Fibroblast of skin of right biceps (primary cell): ENCODE data around the gene KCNH5.

Experiments used
- DNase-seq: peaks from one replicate; pipeline ENCODE4 v3.0.0-alpha.2; 2013

KCNH5 gene

GRCh38 chr14:62983821-62984220, 61.4 kb downstream of the KCNH5 start:
- no peak for DNase-seq

- DNase-seq: no peak
Observed at GRCh38 chr14:62980693-62981092, 64.6 kb downstream of the KCNH5 start.

DNA sequence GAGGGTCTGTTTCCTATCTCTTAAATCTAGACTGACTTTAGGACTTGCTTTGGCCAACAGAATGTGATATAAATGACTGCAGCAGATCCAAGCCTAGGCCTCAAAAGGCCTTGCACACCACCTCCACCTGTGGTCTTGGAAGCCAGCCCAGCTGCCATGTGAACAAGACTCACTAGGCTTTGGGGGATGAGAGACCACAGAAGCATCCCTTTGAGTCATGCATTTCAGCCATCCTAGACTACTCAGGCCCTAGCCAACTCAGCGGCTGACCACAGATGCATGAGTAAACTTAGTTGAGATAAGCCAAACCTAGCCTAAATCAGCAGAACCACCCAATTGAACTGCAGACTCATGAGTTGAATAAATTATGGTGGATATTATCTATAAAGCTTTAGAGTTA, 87.7 kb downstream of the KCNH5 start:
- peak; percentile 97 for DNase-seq

DNA sequence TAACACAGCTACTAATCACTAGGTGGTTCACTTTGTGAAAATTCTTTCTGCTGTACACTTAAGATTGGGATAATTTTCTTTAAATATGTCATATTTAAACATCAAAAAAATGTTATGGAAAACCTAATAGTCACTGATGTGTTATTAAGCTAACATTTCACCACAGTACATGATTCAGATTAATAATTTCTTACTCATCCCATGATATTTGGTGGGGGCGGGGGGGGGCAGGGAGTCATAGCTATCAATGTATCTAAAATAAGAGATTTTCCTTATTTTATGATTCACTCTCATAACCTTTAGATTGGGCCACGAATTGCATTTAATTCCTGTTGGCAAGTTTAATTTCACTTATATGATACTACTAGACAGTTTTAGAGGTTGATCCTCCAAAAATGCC, 88.8 kb downstream of the KCNH5 start:
- peak; percentile 70 for DNase-seq

DNA sequence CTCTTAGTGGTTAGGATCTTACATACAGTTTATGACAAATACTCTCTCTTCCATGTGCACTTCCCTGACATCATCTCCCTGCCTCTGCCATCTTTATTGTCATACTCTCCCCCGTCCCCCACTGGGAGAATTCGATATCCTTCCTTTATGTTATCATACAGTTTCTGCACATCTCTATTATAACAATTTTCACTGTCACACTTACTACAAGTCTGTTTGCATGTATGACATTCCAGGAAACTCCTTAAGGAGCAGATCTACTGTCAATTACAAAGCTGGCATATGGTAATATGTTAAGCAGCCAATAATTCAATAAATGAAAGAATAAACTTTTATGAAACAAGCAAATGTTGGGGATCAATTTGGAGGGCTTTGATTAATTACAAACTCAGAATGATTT, 91.1 kb downstream of the KCNH5 start:
- no peak for DNase-seq

- no peak for DNase-seq
Observed at GRCh38 chr14:62952226-62952625, 93.0 kb downstream of the KCNH5 start.

GRCh38 chr14:62947301-62947700, 98.0 kb downstream of the KCNH5 start:
- DNase-seq: no peak

DNA sequence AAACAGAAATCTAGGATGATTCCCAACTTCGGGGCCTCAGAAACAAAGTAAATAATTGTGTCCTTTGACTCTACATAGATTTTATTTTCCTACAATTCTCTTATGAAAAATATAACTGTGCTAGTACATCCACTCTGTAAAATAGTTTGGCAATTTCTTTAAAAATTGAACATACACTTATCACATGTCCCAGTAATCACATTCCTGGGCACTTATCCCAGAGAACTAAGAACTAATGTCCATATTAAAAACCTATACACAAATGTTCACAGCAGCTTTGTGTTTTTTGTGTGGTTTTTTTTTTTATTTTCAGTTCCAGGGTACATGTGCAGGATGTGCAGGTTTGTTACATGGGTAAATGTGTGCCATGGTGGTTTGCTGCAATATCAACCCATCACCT, 99.0 kb downstream of the KCNH5 start:
- no peak for DNase-seq

GRCh38 chr14:62943202-62943601, 102.1 kb downstream of the KCNH5 start:
- peak; percentile 43 for DNase-seq

- no peak for DNase-seq
Observed at GRCh38 chr14:62939970-62940369, 105.3 kb downstream of the KCNH5 start.

DNA sequence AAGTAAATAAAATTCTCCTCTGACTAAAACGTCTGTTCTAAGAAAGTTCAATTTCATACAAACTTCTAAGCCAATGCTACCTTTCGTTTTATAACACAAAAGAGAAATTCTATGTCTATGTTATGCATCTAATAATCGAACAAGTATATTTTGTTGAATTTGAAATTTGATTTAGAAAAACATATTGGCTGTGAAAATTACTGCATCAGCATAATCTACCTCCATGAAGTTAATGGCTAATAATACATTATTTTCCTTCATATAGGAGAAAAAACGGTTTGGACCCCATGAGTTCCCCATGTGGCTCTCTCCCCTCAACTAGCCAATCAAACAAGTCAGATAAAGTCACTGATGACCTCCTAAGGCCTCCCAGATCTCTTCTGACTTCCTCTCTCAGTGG, 106.5 kb downstream of the KCNH5 start:
- DNase-seq: no peak

GRCh38 chr14:62934439-62934838, 110.8 kb downstream of the KCNH5 start:
- no peak for DNase-seq

GRCh38 chr14:62921466-62921865, 123.8 kb downstream of the KCNH5 start:
- peak; percentile 20 for DNase-seq

- no peak for DNase-seq
Observed at GRCh38 chr14:62916551-62916950, 128.7 kb downstream of the KCNH5 start.

- no peak for DNase-seq
Observed at GRCh38 chr14:62914873-62915272, 130.4 kb downstream of the KCNH5 start.

GRCh38 chr14:62914025-62914424, 131.2 kb downstream of the KCNH5 start:
- DNase-seq: peak; percentile 55

- no peak for DNase-seq
Observed at GRCh38 chr14:62908506-62908905, 136.8 kb downstream of the KCNH5 start.

GRCh38 chr14:62905566-62905965, 139.7 kb downstream of the KCNH5 start:
- DNase-seq: no peak

- DNase-seq: no peak
Observed at GRCh38 chr14:62897771-62898170, 147.5 kb downstream of the KCNH5 start.

- DNase-seq: peak; percentile 4
Observed at GRCh38 chr14:62896932-62897456, 148.3 kb downstream of the KCNH5 start.

DNA sequence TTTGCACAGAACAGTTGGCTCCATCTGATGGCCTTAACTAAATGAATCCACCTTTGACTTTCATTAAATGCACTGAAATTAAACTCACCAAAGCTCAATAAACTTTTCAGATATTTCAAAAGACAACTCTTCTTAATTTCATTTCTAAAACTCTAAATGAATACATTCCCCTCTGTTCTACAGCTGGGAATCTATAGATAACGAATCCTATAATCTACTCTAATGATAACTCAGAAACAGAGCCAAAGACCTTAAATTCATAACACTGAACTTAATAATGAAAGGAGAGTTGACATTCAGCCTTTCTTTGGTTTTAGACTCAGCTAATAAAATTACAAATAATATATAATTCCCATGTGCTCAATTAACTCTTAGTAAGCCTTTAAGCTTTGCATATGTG, 150.5 kb downstream of the KCNH5 start:
- no peak for DNase-seq

DNA sequence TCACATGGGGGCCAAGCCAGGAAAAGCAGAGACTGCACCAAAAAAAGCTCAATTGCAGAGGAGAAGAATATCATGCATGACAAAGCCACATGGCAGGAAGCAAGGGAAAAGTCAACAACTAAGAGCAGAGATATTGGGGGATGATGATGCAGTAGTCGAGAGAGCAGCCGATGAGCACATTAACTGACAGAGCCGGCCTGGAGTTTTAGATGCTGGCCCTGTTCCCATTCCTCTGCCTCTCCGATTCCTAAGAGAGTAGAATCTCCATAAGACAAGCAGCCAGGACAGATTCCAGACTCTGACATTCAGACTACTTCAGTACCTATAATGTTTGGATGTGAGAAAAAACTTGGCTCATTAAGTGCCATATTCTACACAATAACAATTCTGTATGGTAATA, 155.9 kb downstream of the KCNH5 start:
- DNase-seq: peak; percentile 15

DNA sequence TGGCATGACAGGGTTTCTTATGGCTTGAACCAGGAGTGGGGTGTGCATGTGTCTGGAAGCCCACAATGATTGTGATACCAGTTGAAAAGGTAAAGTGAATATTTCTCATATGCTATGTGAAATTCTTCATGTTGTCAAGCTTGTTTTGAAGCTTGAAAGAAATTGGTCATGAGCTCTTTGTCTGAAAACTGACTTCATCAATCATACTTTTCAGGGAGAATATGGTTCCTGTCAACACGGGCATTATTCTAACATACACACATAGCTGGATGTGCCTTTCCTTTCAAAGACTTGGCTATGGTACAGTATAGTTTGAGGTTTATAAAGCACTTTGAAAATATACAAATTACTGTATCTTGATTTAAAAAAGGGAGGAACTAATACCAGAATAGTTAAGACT, 158.8 kb downstream of the KCNH5 start:
- no peak for DNase-seq

- no peak for DNase-seq
Observed at GRCh38 chr14:62885451-62885850, 159.8 kb downstream of the KCNH5 start.

- DNase-seq: no peak
Observed at GRCh38 chr14:62882967-62883366, 162.3 kb downstream of the KCNH5 start.

- no peak for DNase-seq
Observed at GRCh38 chr14:62866376-62866775, 178.9 kb downstream of the KCNH5 start.
